ENCODE measurements around the gene CD200.

CD200 gene

GRCh38 chr3:112391648-112392047, 58.7 kb downstream of the CD200 start:
- H3K4me3 ChIP-seq (ENCODE audit: low read length), result no peak overlapping the region
- TF ChIP-seq CTCF (IDR thresholded peaks at IDR 0.05; ENCODE audit: low read length), result no peak
- TF ChIP-seq EZH2phosphoT487 (IDR thresholded peaks at IDR 0.05; ENCODE audit: low read length), result no peak
- no peak for TF ChIP-seq EZH2 (optimal IDR thresholded peaks at IDR 0.05; ENCODE audit: low read depth, low read length)
- no peaks in the 10 kb centered on the region for H3K9me3 ChIP-seq (replicated peaks; ENCODE audit: insufficient read depth, low read length)
- no peaks in the 10 kb centered on the region for H3K27me3 ChIP-seq (replicated peaks; ENCODE audit: insufficient read depth, low read length)
- peaks cover 15% of the 10 kb centered on the region for H3K4me1 ChIP-seq (ENCODE audit: low read length)
- no peak overlapping the region for H3K9ac ChIP-seq (ENCODE audit: low read length)
- H3K27ac ChIP-seq (ENCODE audit: low read length), result peak overlapping the region; percentile 29; the same call in 1 of the 2 replicates
- H3K4me2 ChIP-seq (ENCODE audit: low read depth, low read length), result peak overlapping the region; percentile 39; the same call in 1 of the 2 replicates
- no peaks in the 10 kb centered on the region for H3K79me2 ChIP-seq (ENCODE audit: low read length)
- peaks cover 13% of the 10 kb centered on the region; the same call in 1 of the 2 replicates for H3F3A ChIP-seq (ENCODE audit: insufficient read depth, low read length)
- H3K9me2 ChIP-seq (replicated peaks; ENCODE audit: insufficient read depth, low read length), result no peaks in the 10 kb centered on the region
- H2AFZ ChIP-seq (ENCODE audit: low read length), result peak overlapping the region; percentile 73
- no peaks in the 10 kb centered on the region for H3K36me3 ChIP-seq (replicated peaks; ENCODE audit: insufficient read depth, low read length)
- DNase-seq, result no peak
- H4K20me1 ChIP-seq (ENCODE audit: insufficient read depth, low read length), result no peaks in the 10 kb centered on the region

- DNase-seq, result no peak
- no peak overlapping the region for H3K27ac ChIP-seq (ENCODE audit: low read length)
Observed at GRCh38 chr3:112392393-112393359, 59.7 kb downstream of the CD200 start.

GRCh38 chr3:112393360-112393728, 60.4 kb downstream of the CD200 start:
- no peak for DNase-seq
- no peaks in the 10 kb centered on the region for H3K9me3 ChIP-seq (replicated peaks; ENCODE audit: insufficient read depth, low read length)
- H3K4me1 ChIP-seq (ENCODE audit: low read length), result peaks cover 15% of the 10 kb centered on the region
- no peaks in the 10 kb centered on the region for H3K79me2 ChIP-seq (ENCODE audit: low read length)
- H3K27me3 ChIP-seq (replicated peaks; ENCODE audit: insufficient read depth, low read length), result no peaks in the 10 kb centered on the region
- peaks cover 13% of the 10 kb centered on the region; the same call in 1 of the 2 replicates for H3F3A ChIP-seq (ENCODE audit: insufficient read depth, low read length)
- H2AFZ ChIP-seq (ENCODE audit: low read length), result no peak overlapping the region
- H3K9ac ChIP-seq (ENCODE audit: low read length), result no peak overlapping the region
- no peak for TF ChIP-seq EZH2 (optimal IDR thresholded peaks at IDR 0.05; ENCODE audit: low read depth, low read length)
- TF ChIP-seq CTCF (IDR thresholded peaks at IDR 0.05; ENCODE audit: low read length), result no peak
- TF ChIP-seq EZH2phosphoT487 (IDR thresholded peaks at IDR 0.05; ENCODE audit: low read length), result no peak
- H3K36me3 ChIP-seq (replicated peaks; ENCODE audit: insufficient read depth, low read length), result no peaks in the 10 kb centered on the region
- no peak overlapping the region for H3K4me3 ChIP-seq (ENCODE audit: low read length)
- no peak overlapping the region for H3K4me2 ChIP-seq (ENCODE audit: low read depth, low read length)
- H3K9me2 ChIP-seq (replicated peaks; ENCODE audit: insufficient read depth, low read length), result no peaks in the 10 kb centered on the region
- H4K20me1 ChIP-seq (ENCODE audit: insufficient read depth, low read length), result no peaks in the 10 kb centered on the region
- H3K27ac ChIP-seq (ENCODE audit: low read length), result no peak overlapping the region

More at GRCh38 chr3:112392393-112393359, 59.7 kb downstream of the CD200 start:
- H3K36me3 ChIP-seq (replicated peaks; ENCODE audit: insufficient read depth, low read length), result no peaks in the 10 kb centered on the region
- no peaks in the 10 kb centered on the region for H3K9me3 ChIP-seq (replicated peaks; ENCODE audit: insufficient read depth, low read length)
- no peaks in the 10 kb centered on the region for H4K20me1 ChIP-seq (ENCODE audit: insufficient read depth, low read length)
- TF ChIP-seq EZH2 (optimal IDR thresholded peaks at IDR 0.05; ENCODE audit: low read depth, low read length), result no peak
- TF ChIP-seq EZH2phosphoT487 (IDR thresholded peaks at IDR 0.05; ENCODE audit: low read length), result no peak
- no peak for TF ChIP-seq CTCF (IDR thresholded peaks at IDR 0.05; ENCODE audit: low read length)
- H3K9ac ChIP-seq (ENCODE audit: low read length), result no peak overlapping the region
- peaks cover 15% of the 10 kb centered on the region for H3K4me1 ChIP-seq (ENCODE audit: low read length)
- no peak overlapping the region for H3K4me2 ChIP-seq (ENCODE audit: low read depth, low read length)
- H3K79me2 ChIP-seq (ENCODE audit: low read length), result no peaks in the 10 kb centered on the region
- H3K9me2 ChIP-seq (replicated peaks; ENCODE audit: insufficient read depth, low read length), result no peaks in the 10 kb centered on the region
- H3K4me3 ChIP-seq (ENCODE audit: low read length), result no peak overlapping the region
- no peaks in the 10 kb centered on the region for H3K27me3 ChIP-seq (replicated peaks; ENCODE audit: insufficient read depth, low read length)
- H2AFZ ChIP-seq (ENCODE audit: low read length), result no peak overlapping the region
- H3F3A ChIP-seq (ENCODE audit: insufficient read depth, low read length), result peaks cover 13% of the 10 kb centered on the region; the same call in 1 of the 2 replicates
